Astrocyte of the spinal cord (primary cell): ENCODE results near the gene CD38.
"Not testable (repeated sequence)": the region's sequence is repeated elsewhere in the genome, so short reads cannot be mapped to it uniquely, and the experiment has no call there.

Source experiments
- DNase-seq: peaks from one replicate; pipeline ENCODE4 v3.0.0; 2011; ENCODE audit warnings: low read depth, low spot score
- H3K4me3 ChIP-seq: 2 replicates; pipeline ENCODE4 v1.5.1; 2011; ENCODE audit warnings: low read depth, mild to moderate bottlenecking, low read length, moderate library complexity
- in situ Hi-C: cut with HindIII; loops from 2 replicates; pipeline ENCODE4 v1.10.0; 2017; ENCODE audit warnings: low sequenced_read_pairs
- TF ChIP-seq, protein P1 (sequence below): IDR thresholded peaks from 2 replicates; pipeline ENCODE4 v1.5.1; 2012; ENCODE audit warnings: low read depth, mild to moderate bottlenecking, low read length, inconsistent platforms

Gene CD38

DNA sequence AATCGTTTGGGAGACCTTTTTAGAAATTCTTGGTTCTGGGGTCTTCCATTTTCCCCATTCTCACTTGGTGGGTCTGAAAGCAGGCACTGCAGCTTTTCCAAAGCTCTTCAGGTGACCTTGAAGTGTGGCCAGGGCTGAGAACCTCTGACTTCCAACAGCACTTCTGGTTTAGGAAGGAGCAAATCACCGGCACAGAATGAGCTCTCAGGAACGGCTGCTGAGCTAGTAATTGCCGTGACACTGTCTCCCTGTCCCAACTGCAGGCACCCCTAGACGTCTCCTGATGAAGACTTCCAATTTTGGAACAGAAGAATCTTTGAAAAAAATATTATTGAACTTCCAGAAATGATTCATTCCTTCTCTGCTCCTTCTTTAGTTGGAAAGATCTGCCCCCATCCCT lies 31.3 kb downstream of the CD38 start:
- TF ChIP-seq, protein P1, sequence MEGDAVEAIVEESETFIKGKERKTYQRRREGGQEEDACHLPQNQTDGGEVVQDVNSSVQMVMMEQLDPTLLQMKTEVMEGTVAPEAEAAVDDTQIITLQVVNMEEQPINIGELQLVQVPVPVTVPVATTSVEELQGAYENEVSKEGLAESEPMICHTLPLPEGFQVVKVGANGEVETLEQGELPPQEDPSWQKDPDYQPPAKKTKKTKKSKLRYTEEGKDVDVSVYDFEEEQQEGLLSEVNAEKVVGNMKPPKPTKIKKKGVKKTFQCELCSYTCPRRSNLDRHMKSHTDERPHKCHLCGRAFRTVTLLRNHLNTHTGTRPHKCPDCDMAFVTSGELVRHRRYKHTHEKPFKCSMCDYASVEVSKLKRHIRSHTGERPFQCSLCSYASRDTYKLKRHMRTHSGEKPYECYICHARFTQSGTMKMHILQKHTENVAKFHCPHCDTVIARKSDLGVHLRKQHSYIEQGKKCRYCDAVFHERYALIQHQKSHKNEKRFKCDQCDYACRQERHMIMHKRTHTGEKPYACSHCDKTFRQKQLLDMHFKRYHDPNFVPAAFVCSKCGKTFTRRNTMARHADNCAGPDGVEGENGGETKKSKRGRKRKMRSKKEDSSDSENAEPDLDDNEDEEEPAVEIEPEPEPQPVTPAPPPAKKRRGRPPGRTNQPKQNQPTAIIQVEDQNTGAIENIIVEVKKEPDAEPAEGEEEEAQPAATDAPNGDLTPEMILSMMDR = no peak
- in situ Hi-C loops = no loop called here
- no peak overlapping the region for H3K4me3 ChIP-seq
- DNase-seq = no peak

DNA sequence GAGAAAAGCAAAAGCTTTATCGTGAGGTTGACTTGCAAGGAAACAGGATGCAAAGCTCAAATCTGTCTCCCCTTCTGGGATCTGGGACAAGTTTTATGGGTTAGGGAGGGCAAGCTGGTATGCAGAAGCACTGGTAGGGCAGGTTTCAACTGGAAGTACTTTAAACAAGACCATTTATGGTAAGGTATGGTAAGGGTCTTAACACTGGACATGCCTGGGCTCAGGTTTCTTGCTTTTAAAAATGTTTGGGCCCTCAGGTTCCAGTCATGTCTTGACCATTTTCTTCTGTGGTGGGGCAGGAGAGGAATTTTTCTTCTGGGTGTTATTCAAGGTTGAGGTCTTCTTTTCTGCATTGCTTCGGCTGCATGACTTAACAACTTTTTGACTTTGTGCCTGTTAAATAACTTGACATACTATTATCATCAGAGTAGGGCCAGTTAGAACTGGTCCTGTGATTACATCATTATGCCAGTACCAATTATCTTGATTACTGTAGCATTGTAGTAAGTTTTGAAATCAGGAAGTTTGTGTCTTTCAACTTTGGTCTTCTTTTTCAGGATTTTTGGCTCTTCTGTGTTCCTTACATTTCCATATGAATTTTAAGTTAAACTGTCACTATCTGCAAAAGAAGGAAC lies 33.7 kb downstream of the CD38 start:
- TF ChIP-seq, protein P1 = no peak
- H3K4me3 ChIP-seq = no peak overlapping the region
- in situ Hi-C loops = no loop called here
- DNase-seq = no peak

DNA sequence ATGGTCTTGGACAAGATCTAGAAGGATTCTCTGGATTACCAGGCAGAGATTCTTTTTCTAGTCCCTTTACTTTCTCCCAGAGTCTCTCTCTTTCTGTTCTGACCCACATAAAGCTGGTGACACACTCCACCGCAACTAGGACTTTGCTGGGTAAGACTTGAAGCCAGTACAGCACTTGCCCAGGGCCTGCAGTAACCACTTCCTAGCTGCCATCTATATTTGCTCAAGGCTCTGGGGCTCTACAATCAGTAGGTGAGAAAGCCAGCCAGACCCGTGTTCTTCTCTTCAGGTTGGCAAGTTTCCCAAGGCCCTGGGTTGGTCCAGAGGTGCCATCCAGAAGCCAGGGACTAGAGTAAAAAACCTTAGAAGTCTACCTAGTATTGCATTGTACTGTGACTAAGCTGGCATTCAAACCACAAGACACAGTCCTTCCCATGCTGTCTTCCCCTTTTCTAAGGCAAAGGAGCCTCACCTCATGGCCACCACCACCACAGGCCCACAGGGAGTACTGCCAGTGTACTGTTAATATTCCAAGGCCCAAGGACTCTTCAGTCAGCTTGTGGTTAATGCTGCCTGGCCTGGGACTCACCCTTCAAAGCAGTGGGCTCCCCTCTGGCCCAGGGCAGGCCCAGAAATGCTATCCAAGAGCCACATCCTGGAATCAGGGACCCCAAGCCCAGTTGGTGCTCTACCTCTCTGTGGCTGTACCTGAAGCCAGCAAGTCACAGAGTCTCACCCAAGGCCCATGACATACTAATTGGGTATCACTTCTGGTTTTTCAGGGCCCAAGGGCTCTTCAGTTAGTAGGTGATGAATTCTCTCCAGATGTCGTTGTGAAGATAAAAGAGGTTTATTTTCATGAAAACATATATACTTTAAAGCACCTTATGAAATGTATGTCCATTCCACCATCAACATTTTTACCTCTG lies 54.7 kb downstream of the CD38 start:
- no peak overlapping the region for H3K4me3 ChIP-seq
- TF ChIP-seq, protein P1 = no peak
- no peak for DNase-seq
- in situ Hi-C loops = no loop called here

DNA sequence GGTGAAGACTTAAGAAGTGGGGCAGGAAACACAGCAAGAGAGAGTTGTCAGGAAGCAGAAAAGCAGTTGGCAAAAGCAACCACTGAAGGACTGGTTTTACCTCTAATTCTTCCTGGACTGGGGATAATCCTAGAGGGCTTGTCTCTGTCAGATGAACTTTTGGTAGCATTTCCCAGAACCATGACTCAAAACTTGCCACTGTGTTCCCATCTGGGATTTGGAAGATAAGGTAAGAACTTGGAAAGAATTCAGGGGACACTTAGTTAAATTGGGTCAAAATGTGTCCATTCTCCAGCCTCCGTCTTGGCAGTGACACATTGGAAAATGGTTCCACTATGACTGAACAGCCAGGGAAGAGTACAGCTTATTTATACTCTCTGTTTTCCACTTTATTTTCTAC lies 55.7 kb downstream of the CD38 start:
- no peak for DNase-seq
- H3K4me3 ChIP-seq = no peak overlapping the region
- in situ Hi-C loops = no loop called here
- TF ChIP-seq, protein P1 = no peak

DNA sequence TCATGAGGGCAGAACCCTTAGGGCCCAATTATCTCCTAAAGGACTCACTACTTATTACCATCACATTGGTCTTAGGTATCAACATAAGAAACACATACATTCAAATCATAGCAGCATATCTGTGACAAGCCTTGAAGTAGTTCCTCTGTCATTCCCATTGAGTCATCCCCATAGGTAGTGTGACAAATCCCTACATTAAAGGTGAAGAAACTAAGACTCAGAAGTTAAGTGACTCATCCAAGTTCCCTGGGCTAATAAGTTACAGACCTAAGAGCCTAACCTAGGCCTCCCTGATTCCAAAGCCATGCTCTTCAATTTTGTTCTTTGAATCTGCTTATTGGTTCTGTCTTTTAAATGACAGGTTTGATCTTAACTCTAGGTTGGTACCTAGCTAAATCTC lies 58.2 kb downstream of the CD38 start:
- no peak overlapping the region for H3K4me3 ChIP-seq
- DNase-seq = no peak
- in situ Hi-C loops = no loop called here
- TF ChIP-seq, protein P1 = no peak

DNA sequence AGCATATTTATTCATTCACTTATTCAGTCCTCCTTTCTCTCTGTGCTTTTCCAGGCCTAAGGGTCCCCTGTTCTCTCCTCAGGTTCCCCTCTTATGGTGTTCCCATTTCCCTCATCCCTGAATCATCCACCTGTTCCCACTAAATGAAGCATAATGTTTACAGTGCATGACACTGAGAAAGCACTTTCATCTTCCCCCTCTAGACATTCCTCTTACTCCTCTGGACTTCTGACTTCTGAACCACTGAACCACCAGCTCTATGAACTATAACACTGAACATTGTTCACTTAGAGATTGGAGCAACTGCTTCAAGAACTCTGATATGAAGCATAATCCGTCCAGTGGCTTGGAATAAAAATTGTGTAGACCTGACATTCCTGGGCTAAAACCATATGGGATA lies 59.5 kb downstream of the CD38 start:
- DNase-seq = no peak
- H3K4me3 ChIP-seq = no peak overlapping the region
- TF ChIP-seq, protein P1 = no peak
- in situ Hi-C loops = no loop called here

DNA sequence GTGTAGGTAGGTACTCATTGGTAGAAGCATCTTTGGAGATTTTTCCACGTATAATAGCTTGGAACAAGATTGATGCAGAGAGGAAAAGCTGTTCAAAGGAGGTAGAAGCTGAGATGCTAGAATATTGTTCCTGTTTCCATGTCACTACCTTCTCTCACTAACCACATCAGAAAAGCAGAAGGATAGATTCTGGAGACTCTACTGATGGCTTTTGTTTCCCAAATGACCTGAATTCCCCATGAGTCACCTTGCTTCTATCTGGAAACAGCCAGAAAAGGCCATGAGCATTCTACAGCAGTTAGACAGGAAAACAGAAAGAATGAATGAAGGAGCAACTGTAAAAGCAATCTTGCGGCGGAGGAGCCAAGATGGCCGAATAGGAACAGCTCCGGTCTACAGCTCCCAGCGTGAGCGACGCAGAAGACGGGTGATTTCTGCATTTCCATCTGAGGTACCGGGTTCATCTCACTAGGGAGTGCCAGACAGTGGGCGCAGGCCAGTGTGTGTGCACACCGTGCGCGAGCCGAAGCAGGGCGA lies 63.1 kb downstream of the CD38 start:
- in situ Hi-C loops, H3K4me3 ChIP-seq, DNase-seq: not testable (repeated sequence)
